Sigmoid colon (tissue), 4 donors: Measurements from ENCODE around the gene DAW1.

Experiments
- EP300 ChIP-seq, 4 donors: sonication (generic); formaldehyde crosslinking; IDR thresholded peaks; one replicate each; pipeline ENCODE4 v1.6.1; 2017; ENCODE audit warnings: antibody characterized with exemption in 4 of 4
- POLR2AphosphoS5 ChIP-seq, 4 donors: sonication (generic); formaldehyde crosslinking; IDR thresholded peaks; one replicate each; pipeline ENCODE4 v1.6.1; 2017; ENCODE audit warnings: antibody characterized with exemption in 4 of 4

GRCh38 chr2:227846831-227847230 is 24.6 kb upstream of the DAW1 start:
- no peak for TF ChIP-seq EP300 (IDR thresholded peaks at IDR 0.05)
- TF ChIP-seq POLR2AphosphoS5 (IDR thresholded peaks at IDR 0.05) = no peak
